ENCODE data around the gene GDF2. TPM values are rescaled to one million over a fixed set of nuclear protein-coding genes. Genes with fewer than 3 reads are reported as not detected.

The GDF2 gene
- total and polyA plus RNA-seq, 2 of the 4 experiments (the other 2 are of a cell fraction) = under 0.01 TPM; not detected in 1

DNA sequence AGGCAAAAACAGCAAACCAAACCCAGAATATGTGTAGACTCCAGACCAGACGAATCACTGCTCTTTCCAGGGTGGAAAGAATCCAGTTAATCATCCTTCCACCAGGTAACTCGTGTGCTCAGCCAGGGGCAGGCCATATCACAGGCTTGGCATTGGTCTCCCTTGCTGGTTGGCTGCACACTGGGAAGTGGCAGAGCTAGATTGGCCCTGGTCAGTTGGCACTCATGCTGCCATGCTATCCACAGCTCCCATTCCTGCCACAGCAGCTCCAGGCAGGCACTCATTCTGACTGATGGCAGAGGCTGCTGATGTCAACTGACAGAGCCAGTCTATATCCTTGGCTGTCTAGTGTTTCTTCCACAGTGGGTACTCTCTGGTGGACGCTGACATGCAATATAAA is 31.9 kb upstream of the GDF2 start:
- CTCF ChIA-PET = no interaction called here
- Histone ChIP-seq H2BK5ac (ENCODE audit: low read depth, low read length, poor library complexity, severe bottlenecking) (no peak overlapping the region), H4K5ac (ENCODE audit: low read depth, low read length) (no peak overlapping the region), H2AK5ac (ENCODE audit: low read depth, low read length) (no peak overlapping the region), H3K9me3 (ENCODE audit: control insufficient read depth, insufficient read depth, low read length) (no peaks in the 10 kb centered on the region; the same call in 1 of the 2 replicates), H2AFZ (replicated peaks; ENCODE audit: low read length, poor library complexity) (no peak overlapping the region), H3K36me3 (ENCODE audit: control insufficient read depth, insufficient read depth, low read length) (no peaks in the 10 kb centered on the region), H2BK15ac (ENCODE audit: low read depth, low read length) (no peak overlapping the region), H2AK9ac (replicated peaks; ENCODE audit: low read depth, low read length, poor library complexity) (no peak overlapping the region), H3K14ac (replicated peaks; ENCODE audit: low read depth, low read length) (no peak overlapping the region), H3K4me2 (ENCODE audit: low read depth, low read length) (no peak overlapping the region), H4K8ac (ENCODE audit: low read depth in 2 of 2, low read length in 2 of 2) (no peak overlapping the region), H3K27ac (ENCODE audit: insufficient read depth, low read length) (no peak overlapping the region), H3K9me1 (ENCODE audit: insufficient read depth, low read length) (no peaks in the 10 kb centered on the region), H3K4me3 (ENCODE audit: insufficient read depth, low read depth, low read length) (no peak overlapping the region), H2BK20ac (ENCODE audit: low read depth, low read length) (no peak overlapping the region), H3K4ac (ENCODE audit: low read depth, low read length) (no peak overlapping the region), H3K79me1 (ENCODE audit: low read depth in 1 of 2, low read length in 2 of 2) (no peaks in the 10 kb centered on the region), H2BK120ac (ENCODE audit: low read depth, low read length) (no peak overlapping the region), H4K20me1 (ENCODE audit: insufficient read depth, low read length) (no peaks in the 10 kb centered on the region), H3K9ac (ENCODE audit: low read depth, low read length) (no peak overlapping the region), H3K18ac (ENCODE audit: low read depth, low read length) (no peak overlapping the region), H4K91ac (ENCODE audit: insufficient read depth, low read depth, low read length) (no peak overlapping the region), H3K23ac (ENCODE audit: low read depth, low read length) (no peak overlapping the region), H3K4me1 (ENCODE audit: control insufficient read depth, insufficient read depth, low read length) (no peaks in the 10 kb centered on the region), H3K56ac (ENCODE audit: extremely low read depth, insufficient read depth, low read length) (no peak overlapping the region), H3K27me3 (ENCODE audit: control insufficient read depth, insufficient read depth, low read length) (peaks cover 42% of the 10 kb centered on the region)
- whole genome bisulfite sequencing, 2 experiments (ENCODE audit: extremely low coverage in 2 of 2, insufficient read length in 1 of 2) = 30% methylated on average over 2 of the region's 3 CpGs; no CpG with 5 or more reads in 1 of the 2 experiments
- DNase-seq (no peak), ATAC-seq (ENCODE audit: low read depth) (no peak)
- no peak for TF ChIP-seq CHD1 (IDR thresholded peaks at IDR 0.05; ENCODE audit: low read depth, low read length)
- TF ChIP-seq BHLHE40 (IDR thresholded peaks at IDR 0.05; ENCODE audit: low read depth, low read length) = no peak
- TF ChIP-seq, protein P1, sequence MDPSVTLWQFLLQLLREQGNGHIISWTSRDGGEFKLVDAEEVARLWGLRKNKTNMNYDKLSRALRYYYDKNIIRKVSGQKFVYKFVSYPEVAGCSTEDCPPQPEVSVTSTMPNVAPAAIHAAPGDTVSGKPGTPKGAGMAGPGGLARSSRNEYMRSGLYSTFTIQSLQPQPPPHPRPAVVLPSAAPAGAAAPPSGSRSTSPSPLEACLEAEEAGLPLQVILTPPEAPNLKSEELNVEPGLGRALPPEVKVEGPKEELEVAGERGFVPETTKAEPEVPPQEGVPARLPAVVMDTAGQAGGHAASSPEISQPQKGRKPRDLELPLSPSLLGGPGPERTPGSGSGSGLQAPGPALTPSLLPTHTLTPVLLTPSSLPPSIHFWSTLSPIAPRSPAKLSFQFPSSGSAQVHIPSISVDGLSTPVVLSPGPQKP (IDR thresholded peaks at IDR 0.05; ENCODE audit: borderline replicate concordance, low read depth, low read length) = no peak
- no peak for TF ChIP-seq RFX5 (IDR thresholded peaks at IDR 0.05; ENCODE audit: low read depth, low read length)
- no peak for TF ChIP-seq POLR2A (IDR thresholded peaks at IDR 0.05; ENCODE audit: low read depth, low read length)
- TF ChIP-seq MAFK (IDR thresholded peaks at IDR 0.05; ENCODE audit: low read depth, low read length) = no peak
- TF ChIP-seq SMC3 (IDR thresholded peaks at IDR 0.05; ENCODE audit: low read depth, low read length) = no peak
- TF ChIP-seq RCOR1 (IDR thresholded peaks at IDR 0.05; ENCODE audit: insufficient replicate concordance, low read length) = no peak
- no peak for TF ChIP-seq NFE2L2 (IDR thresholded peaks at IDR 0.05; ENCODE audit: low read depth, low read length)
- no peak for TF ChIP-seq MXI1 (IDR thresholded peaks at IDR 0.05; ENCODE audit: borderline replicate concordance, low read depth, low read length)
- intact Hi-C loops (cut with micrococcal nuclease) = no loop called here
- dilution Hi-C loops (cut with HindIII; ENCODE audit: low sequenced_read_pairs, unreplicated experiment) = no loop called here
- BruUV-seq (replicated peaks) = no TSS peak
- in situ Hi-C loops (cut with MboI; ENCODE audit: low sequenced_read_pairs) = no loop called here
- POLR2A ChIA-PET (ENCODE audit: unreplicated experiment) = no interaction called here
